Common myeloid progenitor, CD34-positive (primary cell): ENCODE measurements around the gene MKNK1.

Source experiments
- CTCF ChIA-PET: fragments of 350-600 bp; sonication (Branson Sonifier 250); formaldehyde crosslinking; loops from one replicate; lab custom pipeline; 2021; ENCODE audit warnings: antibody characterized with exemption; lab: Charles Lee
- POLR2A ChIA-PET: fragments of 350-600 bp; sonication (Branson Sonifier 250); formaldehyde crosslinking; loops from one replicate; lab custom pipeline; 2021; ENCODE audit warnings: antibody characterized with exemption; lab: Charles Lee
- DNase-seq, 3 donors: peaks; one replicate each; pipeline versions ENCODE4 v3.0.0 to v3.0.0-alpha.2; 2013
- H3K27ac ChIP-seq, 2 experiments: 1 replicate in 1 of 2; 2 replicates in 1 of 2; pipeline ENCODE4 v1.7.0; 2013; ENCODE audit warnings: inconsistent platforms in 2 of 2, low read length in 2 of 2, mild to moderate bottlenecking in 2 of 2, low read depth in 1 of 2, moderate library complexity in 1 of 2; ENCODE audit not compliant: severe bottlenecking in 2 of 2, insufficient read depth in 1 of 2, poor library complexity in 1 of 2
- H3K27me3 ChIP-seq, 5 experiments: replicated peaks in 2 of 5; 1 replicate in 3 of 5; 2 replicates in 2 of 5; pipeline versions ENCODE4 v1.6.1 to v1.7.0; 2013; ENCODE audit warnings: low read length in 4 of 5, mild to moderate bottlenecking in 2 of 5, moderate library complexity in 2 of 5, inconsistent platforms in 1 of 5; ENCODE audit not compliant: insufficient read depth in 5 of 5, control insufficient read depth in 4 of 5
- H3K36me3 ChIP-seq, 4 experiments: 1 replicate in 2 of 4; 2 replicates in 2 of 4; pipeline versions ENCODE4 v1.6.1 to v1.7.0; 2013; ENCODE audit warnings: low read length in 3 of 4, control low read depth in 1 of 4, mild to moderate bottlenecking in 1 of 4; ENCODE audit not compliant: control insufficient read depth in 4 of 4, insufficient read depth in 4 of 4
- H3K4me1 ChIP-seq, 4 experiments: 1 replicate in 3 of 4; 2 replicates in 1 of 4; pipeline versions ENCODE4 v1.6.1 to v1.7.1; 2013; ENCODE audit warnings: low read length in 3 of 4, mild to moderate bottlenecking in 3 of 4, control low read depth in 1 of 4, inconsistent platforms in 1 of 4, moderate library complexity in 1 of 4; ENCODE audit not compliant: control insufficient read depth in 4 of 4, insufficient read depth in 4 of 4; ENCODE audit errors: control extremely low read depth in 1 of 4
- H3K4me3 ChIP-seq, 7 experiments: 1 replicate in 4 of 7; 2 replicates in 3 of 7; pipeline versions ENCODE4 v1.5.1 to v1.7.0; 2013; ENCODE audit warnings: mild to moderate bottlenecking in 7 of 7, low read length in 6 of 7, moderate library complexity in 6 of 7, inconsistent platforms in 2 of 7, low read depth in 2 of 7, control low read depth in 1 of 7; ENCODE audit not compliant: insufficient read depth in 4 of 7, control insufficient read depth in 1 of 7; ENCODE audit errors: extremely low read depth in 1 of 7
- H3K9me3 ChIP-seq, 5 experiments: 1 replicate in 4 of 5; 2 replicates in 1 of 5; pipeline versions ENCODE4 v1.6.1 to v1.7.1; 2013; ENCODE audit warnings: low read length in 4 of 5, mild to moderate bottlenecking in 2 of 5, inconsistent platforms in 1 of 5, low read depth in 1 of 5, moderate library complexity in 1 of 5; ENCODE audit not compliant: control insufficient read depth in 4 of 5, insufficient read depth in 2 of 5; ENCODE audit errors: control extremely low read depth in 1 of 5
- WGBS: methylation state at CpG from one replicate; pipeline ENCODE4 v1.1.5; 2013; ENCODE audit not compliant: insufficient coverage; 5-methylcytosine and 5-hydroxymethylcytosine counted together

Gene MKNK1

GRCh38 chr1:46585312-46585938 lies 18.6 kb downstream of the MKNK1 start:
- 95% methylated on average over 10 of the region's 12 CpGs for WGBS
- POLR2A ChIA-PET: no interaction called here
- no peak overlapping the region for H3K27ac ChIP-seq

DNA sequence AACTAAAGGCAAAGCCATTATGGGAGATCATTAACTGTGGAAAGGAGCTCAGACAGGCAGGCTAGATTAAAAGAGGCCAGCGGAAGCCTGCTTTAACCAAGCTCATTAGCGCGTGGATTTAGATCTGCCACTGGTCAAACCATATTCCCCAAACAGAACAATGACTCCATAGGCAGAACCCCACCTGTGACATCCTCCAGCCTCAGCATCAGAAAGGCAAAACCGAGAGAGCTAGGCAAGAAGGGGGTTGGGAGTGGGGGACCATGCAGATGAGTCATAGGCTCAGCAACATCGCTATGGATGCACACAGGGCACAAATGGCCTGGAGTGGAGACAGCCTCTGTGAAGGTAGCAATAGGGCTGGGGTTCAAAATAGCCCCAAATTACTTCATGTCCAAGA lies 20.6 kb downstream of the MKNK1 start:
- peaks cover 4 to 51% (median 32%) of the 10 kb centered on the region in 4 experiments for H3K4me1 ChIP-seq
- 93% methylated on average over 2 of the region's 5 CpGs for WGBS
- no peak overlapping the region for H3K27ac ChIP-seq
- ChIA-PET POLR2A (no interaction called here), CTCF (interaction anchor here (1.4 to 4.4 kb wide), 3 partner anchors 7 to 49 kb away, joined by 3 to 16 read pairs (median 8); partner anchors contain the start of gene MKNK1)
- H3K36me3 ChIP-seq: peaks cover 6 to 44% (median 17%) of the 10 kb centered on the region in 4 experiments
- H3K9me3 ChIP-seq: no peaks in the 10 kb centered on the region
- no peaks in the 10 kb centered on the region for H3K27me3 ChIP-seq
- no peak overlapping the region for H3K4me3 ChIP-seq
- no peak for DNase-seq

More at GRCh38 chr1:46585312-46585938, 18.6 kb downstream of the MKNK1 start:
- DNase-seq: no peak
- Histone ChIP-seq H3K9me3 (peaks cover 0 to 8% (median 0%) of the 10 kb centered on the region in 5 experiments), H3K4me1 (peaks cover 4 to 38% (median 29%) of the 10 kb centered on the region in 4 experiments), H3K4me3 (no peak overlapping the region), H3K36me3 (peaks cover 10 to 52% (median 26%) of the 10 kb centered on the region in 4 experiments), H3K27me3 (no peaks in the 10 kb centered on the region)
- CTCF ChIA-PET: no interaction called here

- Histone ChIP-seq H3K4me1 (peaks cover 4 to 51% (median 32%) of the 10 kb centered on the region in 4 experiments), H3K36me3 (peaks cover 6 to 49% (median 18%) of the 10 kb centered on the region in 4 experiments), H3K9me3 (no peaks in the 10 kb centered on the region), H3K4me3 (no peak overlapping the region), H3K27me3 (no peaks in the 10 kb centered on the region), H3K27ac (no peak overlapping the region)
- DNase-seq: no peak
- WGBS: 96% methylated on average over 3 of the region's 7 CpGs
- ChIA-PET CTCF (interaction anchor here (1.0 to 4.4 kb wide), 4 partner anchors 7 to 48 kb away, joined by 3 to 16 read pairs (median 4); partner anchors contain the start of gene MKNK1), POLR2A (no interaction called here)
Observed at GRCh38 chr1:46582972-46583371, 21.1 kb downstream of the MKNK1 start.

DNA sequence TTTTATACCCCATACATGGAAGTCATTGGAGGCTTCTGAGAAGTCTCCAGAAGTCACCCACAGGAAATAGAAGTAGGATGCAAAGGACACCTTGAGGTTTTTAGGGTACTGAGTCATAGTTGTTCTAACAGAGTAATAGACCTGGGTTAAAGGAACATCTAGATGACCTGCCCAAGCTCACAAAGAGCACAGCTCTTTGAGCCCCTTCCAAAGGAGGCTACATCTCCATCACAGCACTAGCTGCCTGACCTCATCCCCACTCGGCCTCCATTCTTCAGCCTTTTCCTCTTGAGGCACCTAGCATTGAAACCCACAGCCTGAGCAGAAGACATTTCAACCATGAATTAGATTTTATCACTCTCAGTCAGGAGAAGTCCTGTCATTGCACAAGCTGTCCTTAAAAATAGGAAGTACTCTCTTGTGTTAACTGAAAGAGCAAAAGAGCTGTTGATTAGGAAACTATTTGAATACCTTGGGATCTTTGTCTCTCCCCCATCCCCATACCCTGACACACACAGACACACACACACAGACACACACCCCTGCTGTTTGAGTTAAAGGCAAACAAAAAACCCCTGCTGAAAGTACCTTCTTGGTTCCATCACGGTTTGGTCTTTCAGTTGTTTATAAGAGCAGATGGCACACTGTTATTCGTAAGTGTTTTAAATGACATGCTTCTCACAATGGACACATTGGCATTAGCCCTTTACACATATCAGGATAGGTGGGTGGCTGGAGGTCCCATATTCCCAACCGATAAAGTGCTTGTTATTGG lies 22.2 kb downstream of the MKNK1 start:
- peak; percentile 44 to 83 (median 78) for DNase-seq
- 44% methylated on average over 2 of the region's 4 CpGs for WGBS
- POLR2A ChIA-PET: interaction anchor here (0.7 kb wide), 1 partner anchor 137 kb away, joined by 3 read pairs; the partner anchor contains the start of gene EFCAB14

DNA sequence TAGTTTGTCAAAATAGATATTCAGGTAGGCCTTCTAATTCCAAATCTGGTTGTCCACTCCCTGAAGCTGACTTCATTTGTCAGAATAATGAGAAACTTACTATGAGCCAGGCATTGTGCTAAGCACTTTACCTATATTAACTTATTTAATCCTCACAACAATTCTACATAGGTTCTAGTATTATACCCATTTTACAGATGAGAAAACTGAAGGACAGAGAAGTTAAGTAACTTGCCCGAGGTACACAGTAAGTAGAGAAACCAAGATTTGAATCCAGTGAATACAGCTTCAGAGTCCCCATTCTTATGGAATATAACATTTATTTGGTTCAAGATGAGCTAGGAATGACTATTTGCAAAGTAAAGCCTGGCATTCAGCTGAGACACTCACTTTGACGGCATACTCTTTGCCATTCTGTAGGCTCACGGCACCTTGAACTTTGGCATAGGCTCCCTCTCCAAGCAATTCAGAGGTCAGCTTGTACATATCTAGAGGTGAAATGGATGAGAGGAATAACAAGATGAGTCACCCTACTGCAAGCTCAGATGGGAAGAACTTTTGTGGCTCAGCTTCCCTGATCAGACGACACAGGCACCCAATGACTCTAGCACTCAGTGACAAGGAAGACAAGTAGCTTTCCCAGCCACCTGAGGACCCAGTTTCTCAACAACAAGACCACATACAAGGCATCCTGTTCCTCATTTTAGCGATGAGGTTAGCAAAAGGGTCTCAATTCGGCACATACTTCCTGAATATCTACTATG lies 23.7 kb downstream of the MKNK1 start:
- no peaks in the 10 kb centered on the region for H3K9me3 ChIP-seq
- H3K27ac ChIP-seq: peak overlapping the region in 1 of 2 experiments; percentile 54
- WGBS: 68% methylated on average over 3 of the region's 6 CpGs
- no peak overlapping the region for H3K4me3 ChIP-seq
- H3K36me3 ChIP-seq: peaks cover 4 to 56% (median 17%) of the 10 kb centered on the region in 4 experiments
- H3K27me3 ChIP-seq: no peaks in the 10 kb centered on the region
- ChIA-PET POLR2A (no interaction called here), CTCF (interaction anchor here (1.2 to 4.4 kb wide), 3 partner anchors 8 to 20 kb away, joined by 5 to 16 read pairs (median 6); no protein-coding TSS in a partner anchor)
- peaks cover 4 to 51% (median 32%) of the 10 kb centered on the region in 4 experiments for H3K4me1 ChIP-seq
- DNase-seq: peak; percentile 75 to 96 (median 93)

More for the DNA sequence above, 22.2 kb downstream of the MKNK1 start:
- H3K27ac ChIP-seq: peak overlapping the region in 1 of 2 experiments; percentile 32
- no peaks in the 10 kb centered on the region for H3K9me3 ChIP-seq
- peak overlapping the region in 1 of 7 experiments; percentile 38 for H3K4me3 ChIP-seq
- H3K27me3 ChIP-seq: no peaks in the 10 kb centered on the region
- peaks cover 4 to 51% (median 32%) of the 10 kb centered on the region in 4 experiments for H3K4me1 ChIP-seq
- CTCF ChIA-PET: interaction anchor here (1.0 to 4.4 kb wide), 5 partner anchors 8 to 34 kb away, joined by 3 to 16 read pairs (median 5); partner anchors contain the start of gene MKNK1
- H3K36me3 ChIP-seq: peaks cover 6 to 56% (median 18%) of the 10 kb centered on the region in 4 experiments

GRCh38 chr1:46577671-46578070 lies 26.4 kb downstream of the MKNK1 start:
- Histone ChIP-seq H3K9me3 (no peaks in the 10 kb centered on the region), H3K4me3 (no peak overlapping the region), H3K36me3 (peaks cover 3 to 51% (median 15%) of the 10 kb centered on the region in 4 experiments), H3K27me3 (no peaks in the 10 kb centered on the region), H3K4me1 (peaks cover 4 to 35% (median 24%) of the 10 kb centered on the region in 4 experiments), H3K27ac (no peak overlapping the region)
- POLR2A ChIA-PET: no interaction called here
- DNase-seq: no peak
- CTCF ChIA-PET: no interaction called here
- 92% methylated on average over 4 of the region's 4 CpGs for WGBS
